GM12873 (cell line): ENCODE results near the gene SRPK1.

Experiments
- TF ChIP-seq, protein P1 (sequence below): IDR thresholded peaks from 2 replicates; pipeline ENCODE4 v1.5.1; 2012; ENCODE audit warnings: low read depth, mild to moderate bottlenecking, moderate library complexity, low read length, control low read depth; ENCODE audit not compliant: insufficient read depth; ENCODE audit errors: missing control alignments

SRPK1 gene

DNA sequence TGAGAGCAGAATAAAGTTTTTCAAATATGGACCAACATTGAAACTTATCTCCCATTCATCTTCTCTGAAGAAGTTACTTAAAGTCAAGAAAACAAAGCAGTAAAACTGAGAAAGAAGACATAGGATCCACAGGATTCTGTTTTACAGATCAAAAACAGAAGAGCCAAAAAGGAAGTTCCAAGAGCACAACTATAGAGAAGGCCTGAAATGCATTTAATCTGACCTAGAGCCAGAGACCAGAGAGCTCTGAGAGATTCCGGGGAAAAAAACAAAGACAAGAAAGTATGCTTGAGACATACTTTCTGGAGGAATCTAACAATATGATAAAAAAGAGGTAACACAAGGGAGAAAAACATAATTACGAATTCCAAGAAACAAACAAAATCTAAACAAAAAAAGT lies 26.1 kb downstream of the SRPK1 start:
- TF ChIP-seq, protein P1, sequence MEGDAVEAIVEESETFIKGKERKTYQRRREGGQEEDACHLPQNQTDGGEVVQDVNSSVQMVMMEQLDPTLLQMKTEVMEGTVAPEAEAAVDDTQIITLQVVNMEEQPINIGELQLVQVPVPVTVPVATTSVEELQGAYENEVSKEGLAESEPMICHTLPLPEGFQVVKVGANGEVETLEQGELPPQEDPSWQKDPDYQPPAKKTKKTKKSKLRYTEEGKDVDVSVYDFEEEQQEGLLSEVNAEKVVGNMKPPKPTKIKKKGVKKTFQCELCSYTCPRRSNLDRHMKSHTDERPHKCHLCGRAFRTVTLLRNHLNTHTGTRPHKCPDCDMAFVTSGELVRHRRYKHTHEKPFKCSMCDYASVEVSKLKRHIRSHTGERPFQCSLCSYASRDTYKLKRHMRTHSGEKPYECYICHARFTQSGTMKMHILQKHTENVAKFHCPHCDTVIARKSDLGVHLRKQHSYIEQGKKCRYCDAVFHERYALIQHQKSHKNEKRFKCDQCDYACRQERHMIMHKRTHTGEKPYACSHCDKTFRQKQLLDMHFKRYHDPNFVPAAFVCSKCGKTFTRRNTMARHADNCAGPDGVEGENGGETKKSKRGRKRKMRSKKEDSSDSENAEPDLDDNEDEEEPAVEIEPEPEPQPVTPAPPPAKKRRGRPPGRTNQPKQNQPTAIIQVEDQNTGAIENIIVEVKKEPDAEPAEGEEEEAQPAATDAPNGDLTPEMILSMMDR: no peak

DNA sequence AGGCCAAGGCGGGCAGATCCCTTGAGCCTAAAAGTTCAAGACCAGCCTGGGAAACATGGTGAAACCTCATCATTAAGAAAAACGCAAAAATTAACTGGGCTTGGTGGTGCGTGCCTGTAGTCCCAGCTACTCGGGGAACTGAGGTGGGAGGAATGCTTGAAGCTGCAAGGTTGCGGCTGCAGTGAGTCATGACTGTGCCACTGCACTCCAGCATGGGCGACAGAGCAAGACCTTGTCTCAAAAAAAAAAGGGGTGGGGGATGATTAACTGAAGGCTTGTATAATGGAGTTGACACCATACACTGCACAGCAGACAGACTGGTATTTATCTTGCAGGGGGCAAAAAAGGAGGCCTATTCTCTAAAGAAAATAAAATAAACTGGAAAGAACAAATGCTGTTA lies 27.7 kb downstream of the SRPK1 start:
- TF ChIP-seq, protein P1: no peak

DNA sequence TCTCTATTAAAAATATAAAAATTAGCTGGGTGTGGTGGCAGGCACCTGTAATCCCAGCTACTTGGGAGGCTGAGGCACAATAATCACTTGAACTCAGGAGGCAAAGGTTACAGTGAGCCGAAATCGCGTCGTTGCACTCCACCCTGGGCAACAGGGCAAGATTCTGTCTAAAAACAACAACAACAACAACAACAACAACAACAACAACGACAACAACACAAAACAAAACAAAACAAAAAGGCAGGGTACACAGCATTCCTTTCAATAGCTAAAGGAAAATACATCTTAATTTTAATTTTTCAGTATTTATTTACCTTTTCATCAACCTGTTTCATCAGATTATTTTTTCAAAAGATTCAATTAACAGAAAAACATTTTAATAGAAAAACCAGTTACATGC lies 28.4 kb downstream of the SRPK1 start:
- TF ChIP-seq, protein P1: no peak

DNA sequence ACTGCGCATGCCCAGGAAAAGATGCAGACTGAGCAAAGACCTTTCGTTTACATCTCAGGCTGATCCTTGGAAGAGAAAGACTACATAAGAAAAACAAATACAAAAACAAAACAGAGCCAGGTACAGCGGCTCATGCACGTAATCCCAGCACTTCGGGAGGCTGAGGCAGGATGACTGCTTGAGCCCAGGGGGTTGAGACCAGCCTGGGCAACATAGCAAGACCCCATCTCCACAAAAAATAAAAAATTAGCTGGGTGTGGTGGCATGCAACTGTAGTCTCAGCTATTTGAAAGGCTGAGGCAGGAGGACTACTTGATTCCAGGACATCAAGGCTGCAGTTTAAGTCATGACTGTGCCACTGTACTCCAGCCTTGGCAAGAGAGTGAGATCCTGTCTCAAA lies 41.7 kb downstream of the SRPK1 start:
- TF ChIP-seq, protein P1: no peak

DNA sequence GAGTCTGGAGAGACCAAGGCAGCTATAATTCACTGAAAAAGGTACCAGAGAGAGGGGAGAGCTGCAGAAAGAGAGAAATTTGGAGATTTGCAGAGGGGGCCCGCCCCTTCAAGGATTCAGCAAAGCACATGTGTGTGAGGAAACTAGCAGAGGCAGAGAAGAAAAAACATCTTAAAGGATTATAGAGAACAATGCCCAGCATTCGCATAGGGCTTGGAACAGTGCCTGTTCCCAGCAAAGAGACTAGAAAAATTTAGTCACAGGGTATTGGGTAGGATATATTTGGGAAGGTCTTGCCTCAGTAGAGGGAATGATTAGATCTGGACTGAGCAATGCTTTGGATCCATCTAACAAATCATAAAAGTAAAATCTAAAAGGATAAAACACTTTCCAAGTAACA lies 44.0 kb downstream of the SRPK1 start:
- TF ChIP-seq, protein P1: no peak

DNA sequence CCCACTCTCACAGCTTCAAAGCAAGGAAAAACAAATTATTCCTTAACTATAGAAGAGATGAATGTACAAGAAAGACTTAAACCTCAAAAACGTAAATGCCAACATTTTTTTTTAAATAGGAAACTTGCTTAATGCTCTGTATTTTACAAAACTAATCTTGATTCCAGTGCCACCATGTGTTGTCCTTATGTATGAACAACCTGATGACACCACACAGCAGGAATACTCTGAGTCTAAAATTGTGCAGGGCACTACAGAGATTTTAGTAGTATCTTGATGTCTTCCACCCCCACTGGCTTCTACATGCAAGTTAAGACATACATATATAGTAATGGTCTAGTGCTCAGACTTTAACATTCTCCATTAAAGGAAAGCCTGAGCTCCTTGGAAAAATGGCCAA lies 46.2 kb downstream of the SRPK1 start:
- TF ChIP-seq, protein P1: no peak

DNA sequence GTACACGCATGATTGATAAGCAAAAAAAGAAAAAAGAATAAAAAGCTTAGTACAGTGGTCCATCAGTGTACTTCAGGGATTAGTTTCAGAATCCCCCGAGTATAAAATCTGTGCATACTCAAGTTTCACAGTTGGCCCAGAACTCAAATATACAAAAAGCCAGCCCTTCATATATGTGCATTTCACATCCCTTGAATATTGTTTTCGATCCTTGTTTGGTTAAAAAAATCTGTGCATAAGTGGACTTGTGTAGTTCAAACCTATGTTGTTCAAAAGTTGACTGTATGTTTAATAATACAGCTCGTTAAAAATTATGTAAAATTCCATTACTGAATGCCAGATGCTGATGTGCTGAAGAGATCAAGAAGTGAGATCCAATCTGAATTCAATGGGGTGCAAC lies 61.5 kb downstream of the SRPK1 start:
- TF ChIP-seq, protein P1: no peak
